GM18499 (cell line): ENCODE results near the gene IFT122.
"Not testable (repeated sequence)": the region's sequence is repeated elsewhere in the genome, so short reads cannot be mapped to it uniquely, and the experiment has no call there.

ENCODE experiments used
- ATAC-seq: cut with Tn5 transposase; IDR thresholded peaks from one replicate; pipeline ENCODE4 v1.9.1; 2021; ENCODE audit warnings: moderate number of reproducible peaks; ENCODE audit not compliant: insufficient read depth, unreplicated experiment

Gene IFT122

DNA sequence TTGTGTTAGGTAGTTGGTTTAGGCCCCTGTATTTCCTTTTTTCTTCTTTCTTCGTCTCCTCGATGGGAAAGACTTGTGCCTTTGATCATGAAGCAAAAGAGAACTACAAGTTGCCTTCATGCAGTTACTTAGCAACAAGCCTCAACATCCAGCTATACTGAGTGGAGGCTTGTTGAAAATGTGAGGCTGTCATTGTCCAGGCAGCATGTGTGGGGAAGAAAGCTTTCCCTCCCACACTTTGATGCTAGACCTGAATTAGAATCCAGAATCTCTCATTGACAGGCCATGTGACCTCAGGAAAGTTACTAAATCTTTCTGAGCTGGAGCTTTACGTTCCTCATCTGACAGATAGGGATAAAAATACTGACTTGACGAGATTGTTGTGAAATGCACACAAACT lies 23.7 kb downstream of the IFT122 start:
- no peak for ATAC-seq

DNA sequence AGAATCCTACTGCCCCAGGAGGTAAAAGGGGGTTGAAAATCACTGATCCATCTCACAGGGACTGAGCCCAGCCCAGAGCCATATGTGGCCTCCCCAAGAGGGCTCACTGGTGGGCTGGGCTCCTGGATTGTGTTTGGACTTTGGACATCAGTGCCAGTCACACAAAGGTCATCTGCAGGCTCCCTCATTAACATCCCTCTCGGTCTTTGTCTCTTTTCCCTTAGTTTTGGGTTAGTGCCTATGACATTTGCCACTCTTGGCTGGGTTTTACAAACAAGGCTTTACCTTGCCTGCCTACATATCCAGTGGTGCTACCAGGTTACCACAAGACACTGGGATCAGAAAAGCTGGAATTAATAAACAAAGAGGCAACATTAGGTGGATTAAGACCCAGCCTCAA lies 27.9 kb downstream of the IFT122 start:
- no peak for ATAC-seq

DNA sequence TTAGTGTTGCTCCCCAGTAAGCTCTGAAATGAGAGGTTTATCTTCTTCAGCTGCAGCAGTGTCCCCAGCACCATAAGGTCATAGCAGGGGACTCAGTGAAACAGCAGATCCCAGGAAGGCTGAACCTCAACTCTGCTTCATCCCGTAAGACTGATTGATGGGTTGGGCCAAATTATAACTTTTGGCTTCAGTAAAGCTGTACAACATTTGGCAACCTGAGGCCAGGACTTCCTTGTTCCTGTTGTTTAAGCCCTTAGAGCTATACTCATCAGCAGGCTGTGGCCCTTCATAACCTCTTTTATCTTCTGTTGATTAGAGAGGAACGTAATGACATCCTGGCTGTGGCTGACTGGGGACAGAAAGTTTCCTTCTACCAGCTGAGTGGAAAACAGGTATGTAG lies 29.0 kb downstream of the IFT122 start:
- ATAC-seq, result no peak

DNA sequence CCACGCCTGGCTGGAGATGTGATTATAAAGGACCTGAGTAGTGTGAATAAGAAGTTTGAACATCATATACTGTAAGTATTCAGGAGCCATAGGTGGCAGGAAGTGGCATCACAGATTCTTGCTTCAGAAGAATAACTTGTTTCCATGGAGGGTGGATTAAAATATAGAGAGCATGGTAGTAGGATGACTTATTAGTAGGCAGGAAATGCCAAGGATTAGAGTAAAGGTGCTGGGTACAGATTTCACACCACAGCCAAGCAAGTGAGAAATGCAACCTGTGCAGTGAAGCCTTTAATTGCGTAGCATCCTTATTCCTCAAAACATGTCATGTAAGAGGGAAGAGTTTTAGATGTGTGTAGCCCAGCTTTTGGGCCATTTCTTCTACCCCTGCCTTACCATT lies 30.8 kb downstream of the IFT122 start:
- ATAC-seq, result no peak

DNA sequence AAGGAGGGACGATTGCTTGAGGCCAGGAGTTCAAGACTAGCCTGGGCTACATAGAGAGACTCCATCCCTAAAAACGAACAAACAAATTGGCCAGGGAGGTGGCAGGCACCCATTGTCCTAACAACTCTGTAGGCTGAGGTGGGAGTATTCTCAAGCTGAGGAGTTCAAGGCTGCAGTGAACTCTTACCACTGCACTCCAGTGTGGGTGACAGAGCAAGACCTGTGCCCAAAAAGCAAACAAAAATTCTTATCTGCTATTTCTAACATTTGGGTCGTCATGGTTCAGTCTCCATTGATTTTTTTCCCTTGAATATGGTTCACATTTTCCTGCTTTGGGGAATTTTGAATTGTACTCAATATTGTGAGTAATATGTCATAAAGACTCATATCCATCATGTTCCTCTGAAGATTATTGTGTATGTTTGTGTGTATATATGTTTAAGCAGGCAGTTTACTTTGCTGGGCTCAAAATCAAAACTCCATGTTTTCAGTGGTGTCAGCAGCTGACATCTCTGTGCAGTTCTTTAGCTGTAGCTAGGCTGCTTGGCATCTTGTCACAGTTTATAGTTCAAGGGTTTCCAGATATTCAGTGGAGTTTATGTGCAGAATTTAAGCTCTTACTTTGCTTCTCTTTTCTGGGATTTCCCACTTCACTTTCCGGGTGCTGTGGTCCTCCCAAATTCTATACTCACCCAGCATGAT lies 33.2 kb downstream of the IFT122 start:
- ATAC-seq, result no peak

DNA sequence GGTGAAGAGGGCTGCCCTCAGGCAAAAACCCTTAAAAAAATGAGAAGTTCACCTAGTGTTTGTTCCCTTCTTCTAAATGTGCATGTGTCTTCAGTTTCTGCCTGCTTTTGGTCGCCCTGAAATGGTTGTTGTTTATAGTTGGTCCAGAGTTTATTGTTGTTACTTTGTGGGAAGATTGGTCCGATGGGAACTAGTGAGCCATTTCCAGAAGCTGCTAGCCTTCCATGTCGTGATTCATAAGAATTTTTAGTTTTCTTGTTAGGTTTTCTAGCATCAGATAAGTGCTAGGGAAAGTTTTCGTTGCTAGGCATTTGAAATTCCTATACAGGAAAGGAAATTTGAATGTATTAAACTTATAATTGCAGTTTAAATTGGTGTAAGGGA lies 33.7 kb downstream of the IFT122 start:
- ATAC-seq, result no peak

DNA sequence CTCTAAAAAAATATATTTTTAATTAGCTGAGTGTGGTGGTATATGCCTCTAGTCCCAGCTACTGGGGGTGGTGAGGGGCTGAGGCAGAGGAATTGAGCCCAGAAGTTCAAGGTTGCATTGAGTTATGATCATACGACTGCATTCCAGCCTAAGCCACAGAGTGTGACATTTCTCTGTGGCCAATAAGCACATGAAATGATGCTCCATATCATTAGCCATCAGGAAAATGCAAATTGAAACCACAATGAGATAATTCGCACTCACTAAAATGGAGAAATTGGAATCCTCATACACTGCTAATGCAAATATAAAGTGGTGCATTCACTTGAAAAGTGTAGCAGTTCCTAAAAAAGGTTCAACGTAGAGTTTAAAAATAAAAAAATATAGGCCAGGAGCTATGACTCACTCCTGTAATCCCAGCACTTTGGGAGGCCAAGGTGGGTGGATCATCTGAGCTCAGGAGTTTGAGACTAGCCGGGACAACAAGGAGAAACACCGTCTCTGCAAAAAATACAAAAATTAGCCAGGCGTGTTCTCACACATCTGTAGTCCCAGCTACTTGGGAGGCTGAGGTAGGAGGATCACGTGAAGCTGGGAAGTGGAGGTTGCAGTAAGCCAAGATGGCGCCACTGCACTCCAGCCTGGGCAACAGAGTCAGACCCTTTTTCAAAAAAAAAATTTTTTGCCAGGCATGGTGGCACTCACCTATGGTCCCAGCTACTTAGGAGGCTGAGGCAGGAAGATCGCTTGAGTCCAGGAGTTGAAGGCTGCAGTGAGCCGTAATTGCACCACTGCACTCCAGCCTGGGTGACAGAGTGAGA lies 35.2 kb downstream of the IFT122 start:
- no peak for ATAC-seq

DNA sequence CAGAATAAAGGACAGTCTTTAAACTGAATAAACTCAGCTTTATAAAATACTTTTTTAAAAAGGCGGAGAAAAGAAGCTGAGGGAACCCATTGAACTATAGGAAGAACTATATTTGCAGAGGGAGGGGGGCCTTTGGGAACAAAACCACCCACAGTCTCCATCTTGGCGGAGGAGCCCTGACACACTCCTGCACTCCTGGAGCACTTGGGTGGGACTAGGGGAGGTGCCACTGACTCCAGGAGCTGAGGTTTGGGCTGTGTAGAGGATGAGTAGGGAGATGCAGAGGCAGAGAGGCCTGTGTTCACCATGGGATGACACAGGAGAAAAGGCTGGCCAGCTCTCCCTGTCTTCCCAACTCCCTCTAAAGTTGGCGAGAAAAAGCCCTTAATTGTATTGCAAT lies 35.8 kb downstream of the IFT122 start:
- ATAC-seq, result no peak

DNA sequence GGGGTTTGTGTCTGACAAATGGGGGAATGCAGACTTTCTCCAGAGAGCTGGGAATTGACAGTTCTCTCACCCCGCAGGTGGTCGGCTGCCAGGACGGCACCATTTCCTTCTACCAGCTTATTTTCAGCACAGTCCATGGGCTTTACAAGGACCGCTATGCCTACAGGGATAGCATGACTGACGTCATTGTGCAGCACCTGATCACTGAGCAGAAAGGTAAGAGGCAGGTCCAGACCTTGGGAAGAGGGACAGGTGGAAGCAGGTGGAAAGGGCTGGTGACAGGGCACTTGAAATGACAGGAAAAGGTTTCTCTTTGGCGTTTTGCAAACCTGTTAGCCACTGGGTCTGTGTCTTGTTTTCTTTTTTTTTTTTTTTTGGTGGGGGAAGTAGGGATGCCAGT lies 36.6 kb downstream of the IFT122 start:
- no peak for ATAC-seq

DNA sequence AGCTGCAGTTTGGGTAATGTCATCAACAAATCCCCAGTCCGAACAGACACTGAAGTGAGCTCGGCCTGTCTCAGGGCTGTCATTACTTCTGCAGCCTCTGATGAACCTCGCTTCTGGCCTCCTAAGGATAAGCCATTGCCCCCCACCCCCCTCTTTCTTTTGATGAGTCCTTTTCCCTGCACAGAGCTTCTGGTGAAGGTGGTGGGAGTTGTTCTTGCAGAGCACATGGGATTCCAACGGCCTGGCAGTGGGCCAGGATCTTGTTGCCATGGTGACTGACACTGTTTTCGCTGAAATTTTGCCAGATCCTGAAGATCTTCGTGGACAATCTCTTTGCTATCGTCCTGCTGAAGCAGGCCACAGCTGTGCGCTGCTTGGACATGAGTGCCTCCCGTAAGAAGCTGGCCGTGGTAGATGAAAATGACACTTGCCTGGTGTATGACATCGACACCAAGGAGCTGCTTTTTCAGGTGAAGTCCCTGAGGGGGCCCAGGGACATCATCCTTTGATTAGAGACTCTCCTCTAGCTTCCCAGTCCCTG lies 41.3 kb downstream of the IFT122 start:
- ATAC-seq, result not testable (repeated sequence)

DNA sequence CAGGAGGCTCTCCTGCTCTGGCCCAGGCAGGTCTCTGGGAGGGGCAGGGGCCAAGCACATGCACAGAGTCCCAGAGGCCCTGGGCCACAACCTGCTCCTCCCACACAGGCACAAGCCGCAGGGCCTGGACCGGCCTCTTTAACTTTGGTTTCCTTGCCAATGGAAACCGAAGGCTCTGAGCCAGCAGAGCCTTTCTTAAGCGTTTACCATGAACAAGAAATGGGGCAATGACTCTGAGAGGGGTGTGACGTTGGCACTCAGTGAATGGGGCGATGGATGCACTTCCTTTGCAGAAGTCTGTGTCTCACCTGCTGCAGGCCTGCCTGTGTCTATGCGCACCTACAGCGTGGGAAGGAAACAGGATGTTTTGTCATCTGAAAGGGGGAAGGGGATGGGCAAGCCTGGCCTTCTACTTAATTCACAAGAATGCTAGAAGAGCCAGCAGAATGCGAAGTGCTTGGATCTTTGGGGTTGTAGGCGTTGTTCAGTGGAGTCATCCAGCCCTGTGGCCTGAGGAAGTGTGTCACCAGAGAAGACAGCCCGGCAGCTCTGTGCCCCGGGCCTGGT lies 41.8 kb downstream of the IFT122 start:
- no peak for ATAC-seq

DNA sequence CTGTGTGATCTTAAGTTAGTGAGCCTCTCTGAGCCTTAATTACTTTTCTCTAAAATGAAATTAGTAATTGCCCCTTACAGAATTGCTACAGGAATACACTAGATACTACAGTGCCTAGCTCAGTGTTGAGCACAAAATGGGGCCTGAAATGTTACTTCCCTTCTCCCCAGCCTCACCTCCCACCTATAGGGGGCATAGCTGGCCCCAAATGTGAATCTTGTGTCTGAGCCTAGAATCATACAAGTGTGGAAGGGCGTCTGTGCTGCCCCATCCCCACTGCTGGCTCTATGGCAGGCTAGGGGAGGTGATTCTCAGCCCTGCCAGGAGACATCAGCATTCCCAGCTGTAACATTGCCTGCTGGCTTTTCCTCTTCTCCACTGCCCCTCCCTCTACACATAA lies 42.7 kb downstream of the IFT122 start:
- ATAC-seq, result no peak

DNA sequence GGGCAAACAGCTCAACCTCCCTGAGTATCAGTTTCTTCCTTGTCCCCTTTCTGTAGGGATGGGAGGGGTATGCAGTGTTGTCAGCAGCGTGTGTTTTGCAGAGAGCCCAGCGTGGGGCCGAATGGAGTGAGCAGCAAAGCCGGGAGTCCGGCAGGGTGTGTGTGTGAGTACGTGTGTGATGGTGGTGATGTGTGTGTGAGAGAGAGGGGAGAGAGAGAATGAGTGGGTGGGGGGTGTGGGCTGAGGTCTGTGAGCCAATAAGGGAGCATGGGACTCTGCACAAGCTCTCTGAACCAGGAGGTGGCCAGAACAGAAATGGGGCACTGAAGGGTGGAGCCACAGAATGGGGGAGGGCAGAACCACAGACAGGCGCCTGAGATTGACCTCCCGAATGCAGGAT lies 43.8 kb downstream of the IFT122 start:
- ATAC-seq, result no peak

DNA sequence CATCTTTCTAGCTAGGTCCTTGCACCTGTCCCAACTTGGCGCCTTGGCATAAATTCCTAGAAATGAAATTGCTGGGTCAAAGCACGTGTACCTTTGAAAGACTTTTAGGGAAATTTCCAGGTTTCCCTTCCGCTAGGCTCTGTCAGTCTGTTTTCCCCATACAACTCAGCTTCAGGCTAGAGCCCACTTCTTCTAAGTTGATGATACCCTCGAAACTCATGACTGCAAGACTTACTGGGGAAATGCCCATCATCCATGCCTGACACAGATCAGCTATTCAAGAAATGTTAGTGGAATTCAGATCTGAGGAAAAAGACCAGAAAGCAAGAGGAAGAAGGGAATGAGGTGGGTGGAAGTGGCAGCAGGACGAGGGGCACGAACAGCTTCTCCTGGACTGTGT lies 45.1 kb downstream of the IFT122 start:
- not testable (repeated sequence) for ATAC-seq

DNA sequence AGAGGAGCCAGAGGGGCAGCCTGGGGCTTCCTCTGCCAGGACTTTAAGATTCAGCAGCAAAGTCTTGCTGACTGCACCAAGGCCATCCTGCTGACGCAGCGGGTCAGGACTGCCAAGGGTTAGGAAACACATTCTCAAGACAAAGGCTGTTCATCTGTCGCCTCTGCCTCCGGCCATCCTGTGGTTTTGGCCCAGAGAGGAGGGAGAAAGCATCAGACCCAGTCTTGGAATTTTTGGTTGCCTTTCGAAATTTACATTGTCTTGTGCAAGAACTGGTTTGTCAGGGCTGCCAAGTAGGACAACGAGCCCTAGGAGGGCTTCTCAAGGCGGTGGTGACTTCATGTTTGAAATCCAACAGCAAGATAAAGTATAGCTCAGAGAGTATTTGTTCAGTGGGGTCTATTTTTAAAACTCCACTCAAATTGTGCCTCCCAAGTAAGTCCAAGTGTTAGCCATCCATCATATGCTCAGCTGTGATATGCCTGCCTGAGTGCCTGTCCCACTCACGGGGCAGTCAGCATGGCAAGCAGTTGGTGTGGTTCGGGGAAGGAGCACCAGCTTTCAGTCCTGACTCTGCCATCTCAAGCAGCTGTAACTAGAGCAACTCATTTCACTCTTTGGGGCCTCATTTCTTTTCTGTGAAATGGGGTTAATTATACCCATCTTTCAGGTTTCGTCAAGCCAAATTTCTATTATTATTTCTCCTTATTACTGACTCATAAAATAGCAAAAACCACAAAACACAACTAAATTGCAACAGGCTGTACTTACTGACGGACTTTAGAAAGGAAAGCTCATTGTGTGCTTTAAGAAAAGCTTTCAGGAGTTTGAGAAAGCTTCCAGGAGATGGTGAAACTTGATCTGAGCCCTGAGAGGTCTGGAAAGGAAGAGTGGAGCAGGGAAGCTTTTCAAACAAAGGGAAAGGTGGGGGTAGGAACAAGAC lies 46.0 kb downstream of the IFT122 start:
- ATAC-seq, result no peak

DNA sequence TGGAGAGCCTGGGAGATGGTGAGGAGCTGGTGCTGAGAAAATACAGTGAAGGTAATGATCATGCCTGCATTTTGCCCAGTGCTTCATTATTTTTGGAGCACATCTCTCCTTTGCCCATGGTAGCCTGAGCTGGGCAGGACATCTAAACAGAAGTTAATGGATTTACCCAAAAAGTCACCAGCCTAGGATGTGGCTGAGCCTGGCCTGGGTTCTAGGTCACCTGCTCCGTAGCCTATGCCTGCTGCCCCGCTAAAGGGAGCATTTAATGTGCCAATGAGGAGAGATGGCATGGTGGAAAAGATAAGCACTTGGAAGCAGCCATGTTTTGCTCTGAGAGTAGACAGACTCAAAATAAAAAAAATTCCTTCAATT lies 46.6 kb downstream of the IFT122 start:
- no peak for ATAC-seq

DNA sequence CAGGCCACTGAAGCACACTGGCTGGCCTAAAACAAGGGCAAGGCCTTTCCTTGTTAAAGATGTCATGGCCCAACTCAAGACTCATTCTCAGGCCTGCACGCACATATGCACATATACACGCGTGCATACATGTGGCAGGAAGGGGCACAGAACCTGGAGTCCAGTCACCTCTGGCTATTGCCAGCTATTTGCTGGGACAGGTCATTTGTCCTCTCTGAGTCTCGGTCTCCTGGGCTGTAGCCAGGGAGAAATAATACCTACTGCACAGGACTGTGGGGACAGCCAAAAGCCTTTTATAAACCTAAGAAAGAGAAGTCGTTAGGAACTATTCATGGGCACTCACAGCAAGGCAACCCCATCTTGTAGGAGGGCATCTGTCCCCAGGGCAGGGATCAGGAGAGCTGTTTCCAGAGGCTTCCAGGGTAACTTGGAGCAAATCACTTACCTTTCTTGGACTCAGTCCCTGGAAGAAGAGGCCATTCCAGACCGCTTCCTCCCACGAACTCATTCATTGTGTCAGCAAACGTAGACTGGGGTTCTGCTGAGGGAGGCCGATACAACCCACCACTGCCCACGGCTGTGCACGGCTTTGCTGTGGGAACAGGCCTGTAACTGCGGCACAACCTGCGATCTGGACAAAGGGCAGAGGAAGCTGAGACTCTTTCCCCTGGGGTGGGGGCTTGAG lies 47.3 kb downstream of the IFT122 start:
- no peak for ATAC-seq

DNA sequence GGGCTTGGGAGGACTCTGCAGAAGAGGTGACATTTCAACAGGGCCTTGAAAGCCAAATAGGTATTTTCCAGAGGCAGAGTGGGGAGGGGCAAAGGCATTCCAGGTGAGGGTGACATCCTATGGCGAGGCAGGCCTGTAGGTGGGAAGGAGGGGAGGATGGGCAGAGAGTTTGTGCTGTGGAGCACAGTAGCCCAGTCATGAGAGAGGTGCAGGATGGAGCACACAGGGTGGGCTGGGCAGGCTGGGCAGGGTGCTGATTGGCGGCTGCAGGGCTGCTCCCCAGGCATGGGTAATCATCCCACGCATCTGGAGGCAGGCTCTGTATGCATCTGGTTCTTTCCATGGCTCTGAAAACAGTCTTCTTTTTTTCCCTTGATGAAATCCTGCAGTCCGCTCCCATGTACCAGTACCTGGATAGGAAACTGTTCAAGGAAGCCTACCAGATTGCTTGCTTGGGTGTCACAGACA lies 47.9 kb downstream of the IFT122 start:
- not testable (repeated sequence) for ATAC-seq

DNA sequence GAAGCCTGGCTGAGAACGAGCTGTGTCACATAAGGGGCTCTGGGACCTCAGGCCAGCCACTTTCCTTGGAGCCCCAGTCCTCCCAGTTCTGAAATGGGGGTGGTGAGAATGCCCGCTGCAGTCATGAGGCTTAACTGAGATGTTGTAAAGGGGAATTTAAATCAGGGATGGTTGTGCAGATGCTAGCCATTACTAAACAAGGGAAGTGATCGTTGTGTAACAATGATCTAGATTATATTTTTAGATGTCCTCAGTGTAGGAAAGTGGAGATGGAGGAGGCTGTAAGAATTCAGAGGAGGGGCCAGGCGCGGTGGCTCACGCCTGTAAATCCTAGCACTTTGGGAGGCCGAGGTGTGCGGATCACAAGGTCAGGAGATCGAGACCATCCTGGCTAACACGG lies 49.2 kb downstream of the IFT122 start:
- not testable (repeated sequence) for ATAC-seq

DNA sequence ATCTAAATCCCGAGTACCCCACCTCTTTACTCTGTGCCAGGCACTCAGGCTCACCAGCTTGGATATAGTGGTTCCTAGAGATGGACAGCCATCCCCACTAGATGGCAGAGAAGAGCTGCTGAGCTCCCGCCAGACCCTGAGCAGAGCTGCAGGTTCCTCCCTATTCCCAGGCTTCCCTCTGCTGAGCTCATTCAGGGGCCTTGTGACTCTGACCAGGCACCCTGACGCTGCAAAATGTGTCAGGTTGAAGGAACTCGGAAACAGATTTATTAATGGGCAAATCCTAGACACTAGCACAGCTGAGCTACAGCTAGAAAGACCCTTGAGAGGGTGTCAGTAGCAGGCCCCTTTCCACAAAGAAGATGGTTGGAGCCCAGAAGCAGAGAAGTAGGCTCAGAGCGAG lies 50.2 kb downstream of the IFT122 start:
- no peak for ATAC-seq
